HEK293 (cell line): ENCODE data around the gene WTAP.

ENCODE experiments used
- EGR2 ChIP-seq: fragments of 450-650 bp; formaldehyde crosslinking; IDR thresholded peaks from 2 replicates; pipeline ENCODE4 v1.5.1; 2016; ENCODE audit warnings: low read depth, missing biosample characterization, missing genetic modification characterization
- GFI1B ChIP-seq: fragments of 450-650 bp; formaldehyde crosslinking; IDR thresholded peaks from 2 replicates; pipeline ENCODE4 v1.5.1; 2016; ENCODE audit warnings: missing biosample characterization, missing genetic modification characterization
- GLI2 ChIP-seq: fragments of 450-650 bp; formaldehyde crosslinking; IDR thresholded peaks from 2 replicates; pipeline ENCODE4; 2017; ENCODE audit warnings: missing biosample characterization, missing genetic modification characterization, low read depth, borderline replicate concordance
- KLF10 ChIP-seq: fragments of 450-650 bp; IDR thresholded peaks from 2 replicates; pipeline ENCODE4 v1.5.1; 2018; ENCODE audit warnings: missing biosample characterization, mild to moderate bottlenecking, missing genetic modification characterization
- KLF7 ChIP-seq: fragments of 450-650 bp; formaldehyde crosslinking; IDR thresholded peaks from 2 replicates; pipeline ENCODE4 v1.5.1; 2016; ENCODE audit warnings: missing biosample characterization, missing genetic modification characterization, borderline replicate concordance
- MYNN ChIP-seq: fragments of 450-650 bp; formaldehyde crosslinking; IDR thresholded peaks from 2 replicates; pipeline ENCODE4 v1.5.1; 2016; ENCODE audit warnings: missing biosample characterization, missing genetic modification characterization, borderline replicate concordance
- MZF1 ChIP-seq: fragments of 450-650 bp; formaldehyde crosslinking; IDR thresholded peaks from 2 replicates; pipeline ENCODE4 v1.5.1; 2017; ENCODE audit warnings: missing biosample characterization, missing genetic modification characterization, borderline replicate concordance
- REST ChIP-seq: fragments of 450-650 bp; formaldehyde crosslinking; IDR thresholded peaks from 2 replicates; pipeline ENCODE4 v1.5.1; 2016; ENCODE audit warnings: missing biosample characterization, missing genetic modification characterization
- SP2 ChIP-seq: fragments of 450-650 bp; formaldehyde crosslinking; IDR thresholded peaks from 2 replicates; pipeline ENCODE4 v1.5.1; 2016; ENCODE audit warnings: missing biosample characterization, missing genetic modification characterization
- TRIM28 ChIP-seq: IDR thresholded peaks from 2 replicates; pipeline ENCODE4 v1.6.1; 2011; ENCODE audit warnings: low read length, control low read depth, borderline replicate concordance
- YY2 ChIP-seq: fragments of 450-650 bp; formaldehyde crosslinking; IDR thresholded peaks from 2 replicates; pipeline ENCODE4 v1.5.1; 2016; ENCODE audit warnings: missing biosample characterization, missing genetic modification characterization
- ZBTB11 ChIP-seq: fragments of 450-650 bp; formaldehyde crosslinking; conservative IDR thresholded peaks from 2 replicates; pipeline ENCODE4 v1.5.1; 2016; ENCODE audit warnings: low read depth, missing biosample characterization, missing genetic modification characterization
- ZFP3 ChIP-seq: fragments of 450-650 bp; formaldehyde crosslinking; IDR thresholded peaks from 2 replicates; pipeline ENCODE4 v1.5.1; 2016; ENCODE audit warnings: low read depth, missing biosample characterization, missing genetic modification characterization
- ZIC2 ChIP-seq: fragments of 450-650 bp; formaldehyde crosslinking; IDR thresholded peaks from 2 replicates; pipeline ENCODE4 v1.5.1; 2016; ENCODE audit warnings: missing biosample characterization, missing genetic modification characterization
- ZNF157 ChIP-seq: fragments of 450-650 bp; formaldehyde crosslinking; IDR thresholded peaks from 2 replicates; pipeline ENCODE4 v1.5.1; 2016; ENCODE audit warnings: missing biosample characterization, missing genetic modification characterization
- ZNF18 ChIP-seq: fragments of 450-650 bp; formaldehyde crosslinking; IDR thresholded peaks from 2 replicates; pipeline ENCODE4 v1.5.1; 2016; ENCODE audit warnings: missing biosample characterization, missing genetic modification characterization
- ZNF335 ChIP-seq: fragments of 450-650 bp; formaldehyde crosslinking; conservative IDR thresholded peaks from 2 replicates; pipeline ENCODE4 v1.5.1; 2016; ENCODE audit warnings: missing biosample characterization, missing genetic modification characterization
- ZNF362 ChIP-seq: fragments of 450-650 bp; formaldehyde crosslinking; IDR thresholded peaks from 2 replicates; pipeline ENCODE4 v1.5.1; 2016; ENCODE audit warnings: missing biosample characterization, missing genetic modification characterization
- ZNF37A ChIP-seq: fragments of 450-650 bp; IDR thresholded peaks from 2 replicates; pipeline ENCODE4 v1.5.1; 2018; ENCODE audit warnings: missing biosample characterization, missing genetic modification characterization
- ZNF433 ChIP-seq: fragments of 450-650 bp; formaldehyde crosslinking; IDR thresholded peaks from 2 replicates; pipeline ENCODE4 v1.5.1; 2016; ENCODE audit warnings: missing biosample characterization, missing genetic modification characterization, low read depth
- ZNF488 ChIP-seq: fragments of 450-650 bp; formaldehyde crosslinking; IDR thresholded peaks from 2 replicates; pipeline ENCODE4 v1.5.1; 2016; ENCODE audit warnings: missing biosample characterization, missing genetic modification characterization
- ZNF621 ChIP-seq: fragments of 450-650 bp; formaldehyde crosslinking; IDR thresholded peaks from 2 replicates; pipeline ENCODE4 v1.5.1; 2017; ENCODE audit warnings: missing biosample characterization, missing genetic modification characterization
- ZNF701 ChIP-seq: fragments of 450-650 bp; formaldehyde crosslinking; IDR thresholded peaks from 2 replicates; pipeline ENCODE4 v1.5.1; 2016; ENCODE audit warnings: missing biosample characterization, missing genetic modification characterization
- ZNF747 ChIP-seq: fragments of 450-650 bp; formaldehyde crosslinking; IDR thresholded peaks from 2 replicates; pipeline ENCODE4 v1.5.1; 2016; ENCODE audit warnings: missing biosample characterization, missing genetic modification characterization
- ZNF785 ChIP-seq: fragments of 450-650 bp; formaldehyde crosslinking; IDR thresholded peaks from 2 replicates; pipeline ENCODE4 v1.5.1; 2016; ENCODE audit warnings: missing biosample characterization, missing genetic modification characterization
- ZSCAN16 ChIP-seq: fragments of 450-650 bp; formaldehyde crosslinking; IDR thresholded peaks from 2 replicates; pipeline ENCODE4 v1.5.1; 2016; ENCODE audit warnings: missing biosample characterization, missing genetic modification characterization
- ZSCAN18 ChIP-seq: fragments of 450-650 bp; formaldehyde crosslinking; IDR thresholded peaks from 2 replicates; pipeline ENCODE4 v1.5.1; 2016; ENCODE audit warnings: missing biosample characterization, missing genetic modification characterization
- ZSCAN23 ChIP-seq: fragments of 450-650 bp; formaldehyde crosslinking; IDR thresholded peaks from 2 replicates; pipeline ENCODE4 v1.5.1; 2016; ENCODE audit warnings: missing biosample characterization, missing genetic modification characterization

The WTAP gene

GRCh38 chr6:159790149-159790955 is 63.0 kb downstream of the WTAP start, which contains the start of gene MRPL18 (continued):
- TF ChIP-seq ZBTB11: no peak; the same call in 1 of the 2 replicates
- no peak for TF ChIP-seq ZNF785 (tag by site-specific recombination)
- TF ChIP-seq KLF10 (tag by site-specific recombination): peak; percentile 63; the same call in 1 of the 2 replicates
- no peak for TF ChIP-seq ZFP3
- no peak for TF ChIP-seq ZNF433 (tag by site-specific recombination)
- TF ChIP-seq KLF7: 0 out of 2 replicates have a peak, but pooled peaks have one; percentile 13
- TF ChIP-seq ZNF747 (tag by site-specific recombination): no peak
- no peak for TF ChIP-seq MYNN (tag by site-specific recombination)
- peak; percentile 51; the same call in 1 of the 2 replicates for TF ChIP-seq REST (tag by site-specific recombination)
- TF ChIP-seq ZNF488: no peak
- TF ChIP-seq MZF1 (tag by site-specific recombination): no peak; the same call in 1 of the 2 replicates
- no peak for TF ChIP-seq YY2
- peak; percentile 57; the same call in 1 of the 2 replicates for TF ChIP-seq ZSCAN18 (tag by site-specific recombination)
- peak; percentile 43; the same call in 1 of the 2 replicates for TF ChIP-seq ZNF335
- TF ChIP-seq EGR2 (tag by site-specific recombination): 0 out of 2 replicates have a peak, but pooled peaks have one; percentile 19
- TF ChIP-seq ZNF362 (tag by site-specific recombination): peak; percentile 91
- TF ChIP-seq TRIM28: no peak
- no peak for TF ChIP-seq GLI2 (tag by site-specific recombination)
- no peak; the same call in 1 of the 2 replicates for TF ChIP-seq ZNF18 (tag by site-specific recombination)
- peak; percentile 90 for TF ChIP-seq SP2 (tag by site-specific recombination)
- TF ChIP-seq ZNF37A (tag by site-specific recombination): no peak
- no peak for TF ChIP-seq ZNF701 (tag by site-specific recombination)
- no peak for TF ChIP-seq ZNF621 (tag by site-specific recombination)
- TF ChIP-seq ZSCAN16: no peak
- TF ChIP-seq ZIC2 (tag by site-specific recombination): no peak
- no peak for TF ChIP-seq ZSCAN23 (tag by site-specific recombination)
- no peak for TF ChIP-seq ZNF157 (tag by site-specific recombination)
- no peak for TF ChIP-seq GFI1B (tag by site-specific recombination)
